CD14-positive monocyte (primary cell): ENCODE measurements around the gene LSM3. TPM values are rescaled to one million over a fixed set of nuclear protein-coding genes. Genes with fewer than 3 reads are reported as not detected.
A peak's percentile ranks its signal among the peaks of the same experiment; 100 is the strongest.

ENCODE experiments used
- DNase-seq, 3 donors: peaks; one replicate each; pipeline ENCODE4 v3.0.0-alpha.2; 2011 to 2022
- H2AFZ ChIP-seq: 2 replicates; pipeline ENCODE4 v1.6.0; 2012; ENCODE audit warnings: mild to moderate bottlenecking, low read depth, low read length, inconsistent platforms; ENCODE audit not compliant: insufficient read depth, poor library complexity, severe bottlenecking
- H3K27ac ChIP-seq, 2 donors: 1 replicate in 1 of 2; 2 replicates in 1 of 2; pipeline ENCODE4 v1.5.1; 2012 to 2013; ENCODE audit warnings: low read length in 2 of 2, control low read depth in 1 of 2, inconsistent platforms in 1 of 2, low read depth in 1 of 2, mild to moderate bottlenecking in 1 of 2
- H3K27me3 ChIP-seq, 2 donors: one replicate each; pipeline versions ENCODE4 v1.6.0 to v1.6.1; 2011 to 2013; ENCODE audit warnings: low read length in 2 of 2; ENCODE audit not compliant: control insufficient read depth in 2 of 2, insufficient read depth in 2 of 2
- H3K36me3 ChIP-seq, 2 donors: replicated peaks in 1 of 2; 1 replicate in 1 of 2; 2 replicates in 1 of 2; pipeline versions ENCODE4 v1.5.1 to v1.6.1; 2012 to 2013; ENCODE audit warnings: low read length in 2 of 2, control low read depth in 1 of 2, inconsistent platforms in 1 of 2, mild to moderate bottlenecking in 1 of 2; ENCODE audit not compliant: insufficient read depth in 2 of 2, control insufficient read depth in 1 of 2
- H3K4me1 ChIP-seq, 2 donors: 1 replicate in 1 of 2; 2 replicates in 1 of 2; pipeline versions ENCODE4 v1.5.1 to v1.6.1; 2012 to 2013; ENCODE audit warnings: low read length in 2 of 2, control low read depth in 1 of 2, inconsistent platforms in 1 of 2, mild to moderate bottlenecking in 1 of 2, moderate library complexity in 1 of 2; ENCODE audit not compliant: insufficient read depth in 2 of 2, control insufficient read depth in 1 of 2
- H3K4me2 ChIP-seq: replicated peaks from 2 replicates; pipeline ENCODE3; 2012; ENCODE audit warnings: low read length, moderate library complexity, mild to moderate bottlenecking; ENCODE audit not compliant: poor library complexity, severe bottlenecking; ENCODE audit errors: extremely low read depth
- H3K4me3 ChIP-seq, 3 experiments: fragments of 200-600 bp in 1 of 3; sonication (generic) in 1 of 3; replicated peaks in 1 of 3; 1 replicate in 2 of 3; 2 replicates in 1 of 3; pipeline ENCODE4 v1.5.1; 2011 to 2013; ENCODE audit warnings: low read length in 3 of 3, mild to moderate bottlenecking in 3 of 3, control low read depth in 2 of 3, low read depth in 2 of 3, inconsistent platforms in 1 of 3, moderate library complexity in 1 of 3
- H3K79me2 ChIP-seq: 2 replicates; pipeline ENCODE4 v1.6.0; 2012; ENCODE audit warnings: mild to moderate bottlenecking, control low read depth, inconsistent platforms, low read length, moderate library complexity; ENCODE audit not compliant: insufficient read depth
- H3K9ac ChIP-seq: 2 replicates; pipeline ENCODE4 v1.6.0; 2017; ENCODE audit warnings: low read length, mild to moderate bottlenecking; ENCODE audit not compliant: insufficient read depth, poor library complexity, severe bottlenecking
- H3K9me3 ChIP-seq, 2 donors: replicated peaks in 1 of 2; 1 replicate in 1 of 2; 2 replicates in 1 of 2; pipeline versions ENCODE4 v1.5.1 to v1.6.1; 2012 to 2013; ENCODE audit warnings: low read length in 2 of 2, control low read depth in 1 of 2; ENCODE audit not compliant: control insufficient read depth in 1 of 2, insufficient read depth in 1 of 2
- H4K20me1 ChIP-seq: 2 replicates; pipeline ENCODE4 v1.6.0; 2012; ENCODE audit warnings: mild to moderate bottlenecking, low read length, control low read depth, moderate library complexity; ENCODE audit not compliant: insufficient read depth
- H3K27ac Mint-ChIP-seq, 7 donors: one replicate each; pipeline ENCODE4 v1.8.0; 2020; ENCODE audit warnings: mild to moderate bottlenecking in 7 of 7, mixed read lengths in 7 of 7, moderate library complexity in 6 of 7, inconsistent platforms in 2 of 7
- H3K27me3 Mint-ChIP-seq, 3 donors: one replicate each; pipeline ENCODE4 v1.8.0; 2021 to 2022; ENCODE audit warnings: low read depth in 3 of 3, mild to moderate bottlenecking in 3 of 3, mixed read lengths in 3 of 3, moderate library complexity in 3 of 3, inconsistent platforms in 1 of 3
- H3K36me3 Mint-ChIP-seq, 2 donors: one replicate each; pipeline ENCODE4 v1.8.0; 2020; ENCODE audit warnings: mixed read lengths in 2 of 2, inconsistent platforms in 1 of 2, mild to moderate bottlenecking in 1 of 2
- H3K4me1 Mint-ChIP-seq: one replicate; pipeline ENCODE4 v1.8.0; 2020; ENCODE audit warnings: mild to moderate bottlenecking, mixed read lengths
- H3K4me3 Mint-ChIP-seq, 2 donors: one replicate each; pipeline ENCODE4 v1.8.0; 2020; ENCODE audit warnings: mild to moderate bottlenecking in 2 of 2, mixed read lengths in 2 of 2, moderate library complexity in 1 of 2
- H3K9me3 Mint-ChIP-seq, 7 donors: one replicate each; pipeline ENCODE4 v1.8.0; 2020 to 2022; ENCODE audit warnings: mixed read lengths in 7 of 7, mild to moderate bottlenecking in 6 of 7, moderate library complexity in 6 of 7, inconsistent platforms in 2 of 7
- CTCF ChIP-seq: fragments of 200-600 bp; IDR thresholded peaks from one replicate; pipeline ENCODE4 v1.8.0; 2022; ENCODE audit warnings: antibody characterized with exemption, mild to moderate bottlenecking
- WGBS: methylation state at CpG from one replicate; pipeline ENCODE4 v1.1.5; 2013; ENCODE audit warnings: missing lambda C conversion rate; ENCODE audit not compliant: insufficient coverage; 5-methylcytosine and 5-hydroxymethylcytosine counted together
- intact Hi-C, 2 donors: fragments of 100-400 bp; cut with micrococcal nuclease; formaldehyde crosslinking; loops; one replicate each; pipeline versions ENCODE4 v1.15.0 to v1.15.1; 2023
- polyA plus RNA-seq, 3 donors: library from polyadenylated mRNA; depleted of rRNA in 1 of 3; unstranded in 2 of 3; stranded (reverse) in 1 of 3; fragments of 300-500 nt in 2 of 3; fragments of >200 nt in 1 of 3; fragmentation: Illumina TruSeq in 2 of 3; gene quantifications; 1 replicate in 2 of 3; 2 replicates in 1 of 3; pipeline ENCODE4 v1.2.3, GENCODE V29; 2012 to 2021

Gene LSM3
- polyA plus RNA-seq, 3 donors = 4.1 to 23.2 (median 19.8) TPM

GRCh38 chr3:14150078-14150477 is 28.5 kb upstream of the LSM3 start:
- H4K20me1 ChIP-seq = no peaks in the 10 kb centered on the region
- no peak overlapping the region for H3K9ac ChIP-seq
- Mint-ChIP-seq H3K27me3 (peaks cover 0 to 4% (median 0%) of the 10 kb centered on the region in 3 donors), H3K4me3 (no peak overlapping the region), H3K4me1 (peaks cover 27% of the 10 kb centered on the region), H3K36me3 (peaks cover 69 to 74% of the 10 kb centered on the region in 2 donors), H3K27ac (peak overlapping the region in 6 of 7 donors; percentile 30 to 81 (median 60)), H3K9me3 (no peaks in the 10 kb centered on the region)
- TF ChIP-seq CTCF = no peak
- intact Hi-C loops = no loop called here
- H3K4me1 ChIP-seq = peaks cover 27 to 29% of the 10 kb centered on the region in 2 donors
- H3K27ac ChIP-seq = no peak overlapping the region
- H3K36me3 ChIP-seq = peaks cover 26 to 58% of the 10 kb centered on the region in 2 donors
- H3K4me3 ChIP-seq = no peak overlapping the region
- no peaks in the 10 kb centered on the region for H3K79me2 ChIP-seq
- H2AFZ ChIP-seq = no peak overlapping the region
- WGBS = 93% methylated on average over 8 of the region's 9 CpGs
- H3K27me3 ChIP-seq = no peaks in the 10 kb centered on the region
- H3K4me2 ChIP-seq = no peak overlapping the region
- no peaks in the 10 kb centered on the region for H3K9me3 ChIP-seq
- no peak for DNase-seq

- Mint-ChIP-seq H3K4me3 (no peak overlapping the region), H3K27me3 (peaks cover 0 to 4% (median 0%) of the 10 kb centered on the region in 3 donors), H3K27ac (peak overlapping the region in 6 of 7 donors; percentile 26 to 69 (median 47)), H3K4me1 (peaks cover 24% of the 10 kb centered on the region), H3K9me3 (no peaks in the 10 kb centered on the region), H3K36me3 (peaks cover 69 to 73% of the 10 kb centered on the region in 2 donors)
- Histone ChIP-seq H4K20me1 (no peaks in the 10 kb centered on the region), H3K9me3 (no peaks in the 10 kb centered on the region), H3K4me1 (peaks cover 21 to 23% of the 10 kb centered on the region in 2 donors), H3K36me3 (peaks cover 23 to 58% of the 10 kb centered on the region in 2 donors), H3K4me2 (no peak overlapping the region), H3K27me3 (no peaks in the 10 kb centered on the region), H3K4me3 (no peak overlapping the region), H2AFZ (no peak overlapping the region), H3K79me2 (no peaks in the 10 kb centered on the region), H3K9ac (no peak overlapping the region), H3K27ac (no peak overlapping the region)
- no peak for DNase-seq
- WGBS = 100% methylated on average over 7 of the region's 9 CpGs
- no peak for TF ChIP-seq CTCF
- intact Hi-C loops = no loop called here
These were observed 28.0 kb upstream of the LSM3 start for GRCh38 chr3:14150491-14151230.
